H1 (cell line): ENCODE measurements around the gene CDK12. TPM values are rescaled to one million over a fixed set of nuclear protein-coding genes. Genes with fewer than 3 reads are reported as not detected.
"Not testable (repeated sequence)": the region's sequence is repeated elsewhere in the genome, so short reads cannot be mapped to it uniquely, and the experiment has no call there.

Experiments used
- CTCF ChIA-PET: fragments of 300-600 bp; sonication (Branson Sonifier 250); formaldehyde crosslinking; loops from one replicate; lab custom pipeline; 2021; ENCODE audit not compliant: partially characterized antibody; lab: Charles Lee
- POLR2A ChIA-PET: fragments of 300-600 bp; sonication (Branson Sonifier 250); formaldehyde crosslinking; loops from one replicate; lab custom pipeline; 2021; ENCODE audit warnings: inconsistent platforms; ENCODE audit not compliant: partially characterized antibody; lab: Charles Lee
- DNase-seq, 2 experiments: peaks; one replicate each; pipeline versions ENCODE4 v3.0.0 to v3.0.0-alpha.2; 2010 to 2022; ENCODE audit warnings: low spot score in 2 of 2, low read depth in 1 of 2, mixed read lengths in 1 of 2
- FAIRE-seq: peaks from 2 replicates; lab custom pipeline; 2011; peaks lifted over from hg19 to GRCh38; lab: Jason Lieb, UNC
- H2AFZ ChIP-seq: 2 replicates; pipeline ENCODE4 v1.8.1; 2012; ENCODE audit warnings: low read length, inconsistent platforms
- H2AK5ac ChIP-seq: 2 replicates; pipeline ENCODE4 v1.6.1; 2013; ENCODE audit warnings: low read depth, low read length
- H2BK120ac ChIP-seq: replicated peaks from 2 replicates; pipeline ENCODE3; 2013; ENCODE audit warnings: low read depth, low read length, inconsistent platforms
- H2BK12ac ChIP-seq: 2 replicates; pipeline ENCODE4 v1.6.1; 2013; ENCODE audit warnings: low read depth, low read length
- H2BK15ac ChIP-seq: 2 replicates; pipeline ENCODE4 v1.6.1; 2013; ENCODE audit warnings: low read length
- H2BK20ac ChIP-seq: 2 replicates; pipeline ENCODE4 v1.6.1; 2013; ENCODE audit warnings: low read length
- H2BK5ac ChIP-seq: 2 replicates; pipeline ENCODE4 v1.6.1; 2013; ENCODE audit warnings: low read depth, low read length
- H3K14ac ChIP-seq: 2 replicates; pipeline ENCODE4 v1.6.1; 2013; ENCODE audit warnings: inconsistent platforms; ENCODE audit not compliant: insufficient read length
- H3K18ac ChIP-seq: 2 replicates; pipeline ENCODE4 v1.6.1; 2013; ENCODE audit warnings: low read length; ENCODE audit errors: extremely low read depth
- H3K23ac ChIP-seq: 2 replicates; pipeline ENCODE4 v1.6.1; 2013; ENCODE audit warnings: inconsistent platforms; ENCODE audit not compliant: insufficient read length
- H3K23me2 ChIP-seq: 2 replicates; pipeline ENCODE4 v1.6.1; 2013; ENCODE audit warnings: low read depth, low read length
- H3K27ac ChIP-seq: 2 replicates; pipeline ENCODE4 v1.6.1; 2011; ENCODE audit warnings: low read depth, low read length, inconsistent platforms
- H3K27me3 ChIP-seq, 4 experiments: replicated peaks in 1 of 4; 1 replicate in 1 of 4; 2 replicates in 3 of 4; pipeline versions ENCODE4 v1.6.1 to v1.8.1; 2011 to 2013; ENCODE audit warnings: low read length in 3 of 4, mild to moderate bottlenecking in 3 of 4, inconsistent platforms in 2 of 4, mixed read lengths in 2 of 4, moderate library complexity in 1 of 4; ENCODE audit not compliant: control insufficient read depth in 3 of 4, insufficient read depth in 3 of 4; ENCODE audit errors: extremely low read depth in 1 of 4
- H3K36me3 ChIP-seq, 4 experiments: 2 replicates each; pipeline versions ENCODE4 v1.6.1 to v1.8.1; 2011 to 2013; ENCODE audit warnings: mild to moderate bottlenecking in 4 of 4, low read length in 3 of 4, moderate library complexity in 2 of 4, control low read depth in 1 of 4, inconsistent platforms in 1 of 4; ENCODE audit not compliant: insufficient read depth in 4 of 4, control insufficient read depth in 2 of 4
- H3K4ac ChIP-seq: replicated peaks from 2 replicates; pipeline ENCODE3; 2013; ENCODE audit warnings: low read length, low read depth, mixed read lengths, inconsistent platforms; ENCODE audit not compliant: insufficient read length
- H3K4me1 ChIP-seq, 4 experiments: replicated peaks in 1 of 4; 1 replicate in 1 of 4; 2 replicates in 3 of 4; pipeline versions ENCODE4 v1.6.1 to v1.8.1; 2011 to 2013; ENCODE audit warnings: low read length in 3 of 4, inconsistent platforms in 2 of 4, mixed read lengths in 1 of 4; ENCODE audit not compliant: insufficient read depth in 4 of 4, control insufficient read depth in 3 of 4
- H3K4me2 ChIP-seq, 2 experiments: 2 replicates each; pipeline versions ENCODE4 v1.6.1 to v1.8.1; 2011 to 2013; ENCODE audit warnings: low read depth in 2 of 2, low read length in 2 of 2, control low read depth in 1 of 2, inconsistent platforms in 1 of 2, mild to moderate bottlenecking in 1 of 2; ENCODE audit not compliant: insufficient read depth in 1 of 2
- H3K4me3 ChIP-seq, 4 experiments: fragments of 200-600, 300-600 bp in 1 of 4; sonication (generic), shearing (Covaris generic), sonication (Bioruptor Twin) in 1 of 4; 2 replicates each; pipeline versions ENCODE4 v1.5.1 to v1.8.1; 2011 to 2016; ENCODE audit warnings: low read length in 4 of 4, low read depth in 3 of 4, control low read depth in 2 of 4, inconsistent platforms in 2 of 4, mild to moderate bottlenecking in 2 of 4, mixed read lengths in 1 of 4, moderate library complexity in 1 of 4; ENCODE audit not compliant: insufficient read depth in 2 of 4; ENCODE audit errors: extremely low read depth in 1 of 4
- H3K56ac ChIP-seq: replicated peaks from 2 replicates; pipeline ENCODE3; 2013; ENCODE audit warnings: low read depth, mild to moderate bottlenecking, mixed read lengths, low read length, inconsistent platforms; ENCODE audit not compliant: insufficient read length
- H3K79me1 ChIP-seq: 2 replicates; pipeline ENCODE4 v1.6.1; 2013; ENCODE audit warnings: low read depth, low read length, control low read depth
- H3K79me2 ChIP-seq, 2 experiments: 2 replicates each; pipeline versions ENCODE4 v1.6.1 to v1.8.1; 2012 to 2013; ENCODE audit warnings: low read length in 2 of 2, mild to moderate bottlenecking in 2 of 2, inconsistent platforms in 1 of 2; ENCODE audit not compliant: insufficient read depth in 2 of 2, control insufficient read depth in 1 of 2
- H3K9ac ChIP-seq, 4 experiments: replicated peaks in 1 of 4; 1 replicate in 1 of 4; 2 replicates in 3 of 4; pipeline versions ENCODE4 v1.6.1 to v1.8.1; 2011 to 2013; ENCODE audit warnings: low read depth in 3 of 4, low read length in 3 of 4, control low read depth in 2 of 4, mild to moderate bottlenecking in 2 of 4, moderate library complexity in 2 of 4, inconsistent platforms in 1 of 4; ENCODE audit errors: extremely low read depth in 1 of 4
- H3K9me3 ChIP-seq, 2 experiments: 2 replicates each; pipeline versions ENCODE4 v1.6.1 to v1.8.1; 2012 to 2013; ENCODE audit warnings: mild to moderate bottlenecking in 2 of 2, moderate library complexity in 2 of 2, control low read depth in 1 of 2, inconsistent platforms in 1 of 2, low read depth in 1 of 2, low read length in 1 of 2, mixed read lengths in 1 of 2; ENCODE audit not compliant: insufficient read depth in 2 of 2
- H4K20me1 ChIP-seq, 2 experiments: replicated peaks in 1 of 2; 2 replicates each; pipeline versions ENCODE3 to v1.8.1; 2011 to 2013; ENCODE audit warnings: inconsistent platforms in 2 of 2, low read length in 2 of 2, mild to moderate bottlenecking in 1 of 2; ENCODE audit not compliant: insufficient read depth in 2 of 2, control insufficient read depth in 1 of 2
- H4K5ac ChIP-seq: 2 replicates; pipeline ENCODE4 v1.6.1; 2013; ENCODE audit warnings: low read length, low read depth, mixed read lengths, inconsistent platforms; ENCODE audit not compliant: insufficient read length
- H4K8ac ChIP-seq: 2 replicates; pipeline ENCODE4 v1.8.0; 2013; ENCODE audit warnings: mild to moderate bottlenecking, moderate library complexity, low read length, inconsistent platforms; ENCODE audit not compliant: insufficient read depth; ENCODE audit errors: extremely low read depth
- H4K91ac ChIP-seq: replicated peaks from 2 replicates; pipeline ENCODE3; 2013; ENCODE audit warnings: low read length, mixed read lengths, inconsistent platforms; ENCODE audit not compliant: insufficient read length
- NRF1 ChIP-seq: IDR thresholded peaks from 2 replicates; pipeline ENCODE4 v1.6.1; 2011; ENCODE audit warnings: mild to moderate bottlenecking, low read depth, low read length, improper control_type of control experiment
- POLR2AphosphoS5 ChIP-seq: IDR thresholded peaks from 2 replicates; pipeline ENCODE4 v1.6.1; 2011; ENCODE audit warnings: low read depth, low read length
- TCF12 ChIP-seq: IDR thresholded peaks from 2 replicates; pipeline ENCODE4 v1.6.1; 2011; ENCODE audit warnings: low read depth, mild to moderate bottlenecking, low read length
- WGBS, 2 experiments: shearing (Covaris generic) in 1 of 2; methylation state at CpG; one replicate each; pipeline versions ENCODE4 v1.1.6 to v1.1.7; 2013 to 2015; ENCODE audit warnings: low lambda C conversion rate in 2 of 2, mixed read lengths in 2 of 2, inconsistent platforms in 1 of 2, low coverage in 1 of 2, missing lambda C conversion rate in 1 of 2; ENCODE audit not compliant: insufficient replicate concordance in 2 of 2, insufficient coverage in 1 of 2, insufficient read length in 1 of 2; ENCODE audit errors: extremely low coverage in 1 of 2, missing lambda C conversion rate in 1 of 2; 5-methylcytosine and 5-hydroxymethylcytosine counted together
- polyA plus RNA-seq, 7 experiments: library from polyadenylated mRNA; depleted of rRNA in 3 of 7; stranded (reverse) in 5 of 7; unstranded in 2 of 7; fragments of >200 nt in 5 of 7; fragments of 200-250 nt in 2 of 7; gene quantifications; 1 replicate in 5 of 7; 2 replicates in 1 of 7; 4 replicates in 1 of 7; pipeline versions ENCODE4 v1.2.1 to v1.2.3, GENCODE V29; 2011 to 2013; ENCODE audit warnings: missing spikeins in 2 of 7, mixed read lengths in 2 of 7
- total RNA-seq: library from RNA; stranded (reverse); fragmentation: NEBNext Ultra II Directional; extraction: Animal tissue kit (Norgen Biotek cat#: 25700); gene quantifications from 2 replicates; pipeline ENCODE4 v1.2.1, GENCODE V29; 2021

Gene CDK12
- total and polyA plus RNA-seq, 2 of the 8 experiments (the other 6 are each of a cell fraction or from before 2014, with no cell fraction given): 14.8 to 70.3 TPM

GRCh38 chr17:39536468-39536867 lies 75.2 kb downstream of the CDK12 start (continued):
- TF ChIP-seq NRF1 (no peak), TCF12 (no peak), POLR2AphosphoS5 (no peak)

- FAIRE-seq, H4K8ac ChIP-seq, H3K36me3 ChIP-seq, H3K4me2 ChIP-seq, H2BK120ac ChIP-seq, H2BK12ac ChIP-seq, H3K18ac ChIP-seq, H3K56ac ChIP-seq, H3K79me2 ChIP-seq, DNase-seq, H3K9ac ChIP-seq, H3K27me3 ChIP-seq, H3K27ac ChIP-seq, H4K5ac ChIP-seq, H3K4ac ChIP-seq, H4K20me1 ChIP-seq, H3K23me2 ChIP-seq, H3K9me3 ChIP-seq, H2BK5ac ChIP-seq, H3K4me1 ChIP-seq, H4K91ac ChIP-seq, H3K79me1 ChIP-seq, H3K4me3 ChIP-seq, H3K23ac ChIP-seq, H2AFZ ChIP-seq, H2BK15ac ChIP-seq, H2BK20ac ChIP-seq, H3K14ac ChIP-seq, H2AK5ac ChIP-seq: not testable (repeated sequence)
- CTCF ChIA-PET: interaction anchor here (1.2 to 5.8 kb wide), 6 partner anchors 9 to 86 kb away, joined by 4 to 36 read pairs (median 5); no protein-coding TSS in a partner anchor
- WGBS, 2 experiments: 100% methylated on average over 2 of the region's 2 CpGs; no CpG with 5 or more reads in 1 of the 2 experiments
- POLR2A ChIA-PET: interaction anchor here (0.8 to 1.5 kb wide), 3 partner anchors 11 to 16 kb away, joined by 3 to 6 read pairs (median 4); no protein-coding TSS in a partner anchor
These were observed 76.1 kb downstream of the CDK12 start for GRCh38 chr17:39537364-39537763.
